Measurements from ENCODE around the gene POLR2E.
A peak's percentile ranks its signal among the peaks of the same experiment; 100 is the strongest.

The POLR2E gene

GRCh38 chr19:1110809-1111640, 15.8 kb upstream of the POLR2E start:
- DNase-seq (ENCODE audit: low spot score), result no peak

- DNase-seq (ENCODE audit: low spot score), result no peak
Measured at GRCh38 chr19:1109697-1110671, 14.8 kb upstream of the POLR2E start.

- no peak for DNase-seq (ENCODE audit: low spot score)
Measured at GRCh38 chr19:1109032-1109551, 13.9 kb upstream of the POLR2E start.

DNA sequence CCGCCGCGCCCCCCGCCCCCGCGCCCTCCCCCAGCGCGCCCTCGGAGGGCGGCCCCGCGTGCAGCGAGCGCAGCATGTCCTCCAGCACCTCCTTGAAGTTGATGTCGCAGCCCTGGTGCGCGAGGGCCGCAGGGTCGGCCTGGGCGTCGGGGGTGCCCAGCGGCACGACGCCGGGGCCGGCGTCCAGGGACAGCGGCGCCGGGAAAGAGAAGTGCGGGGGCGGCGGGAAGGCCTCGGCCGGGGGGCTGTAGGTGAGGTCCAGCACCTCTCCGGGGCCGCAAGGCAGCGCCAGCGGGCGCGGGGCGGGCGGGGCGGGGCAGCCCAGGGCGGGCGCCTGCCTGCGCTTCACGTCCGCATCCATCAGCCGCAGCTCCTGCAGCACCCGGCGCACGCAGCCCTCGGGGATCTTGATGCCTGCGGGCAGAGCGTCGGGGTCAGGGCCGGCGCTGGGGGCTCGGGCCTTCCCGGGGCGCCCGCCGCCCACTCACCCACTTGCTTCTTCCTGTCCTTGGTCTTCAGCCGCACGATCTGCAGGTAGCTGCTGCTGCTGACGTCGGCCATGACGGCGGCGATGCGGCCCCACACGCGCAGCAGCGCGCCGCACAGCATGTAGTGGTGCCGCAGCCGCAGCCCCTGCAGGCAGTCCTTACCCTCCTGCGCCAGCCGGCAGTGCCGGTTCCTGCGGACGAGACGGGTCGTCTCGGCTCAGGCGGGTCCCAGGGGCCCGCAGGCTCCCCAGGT, 13.3 kb upstream of the POLR2E start:
- DNase-seq (ENCODE audit: low spot score), result no peak

- DNase-seq (ENCODE audit: low spot score), result no peak
Measured at GRCh38 chr19:1107661-1108261, 12.6 kb upstream of the POLR2E start.

- DNase-seq (ENCODE audit: low spot score), result no peak
Measured at GRCh38 chr19:1106841-1107660, 11.9 kb upstream of the POLR2E start.

DNA sequence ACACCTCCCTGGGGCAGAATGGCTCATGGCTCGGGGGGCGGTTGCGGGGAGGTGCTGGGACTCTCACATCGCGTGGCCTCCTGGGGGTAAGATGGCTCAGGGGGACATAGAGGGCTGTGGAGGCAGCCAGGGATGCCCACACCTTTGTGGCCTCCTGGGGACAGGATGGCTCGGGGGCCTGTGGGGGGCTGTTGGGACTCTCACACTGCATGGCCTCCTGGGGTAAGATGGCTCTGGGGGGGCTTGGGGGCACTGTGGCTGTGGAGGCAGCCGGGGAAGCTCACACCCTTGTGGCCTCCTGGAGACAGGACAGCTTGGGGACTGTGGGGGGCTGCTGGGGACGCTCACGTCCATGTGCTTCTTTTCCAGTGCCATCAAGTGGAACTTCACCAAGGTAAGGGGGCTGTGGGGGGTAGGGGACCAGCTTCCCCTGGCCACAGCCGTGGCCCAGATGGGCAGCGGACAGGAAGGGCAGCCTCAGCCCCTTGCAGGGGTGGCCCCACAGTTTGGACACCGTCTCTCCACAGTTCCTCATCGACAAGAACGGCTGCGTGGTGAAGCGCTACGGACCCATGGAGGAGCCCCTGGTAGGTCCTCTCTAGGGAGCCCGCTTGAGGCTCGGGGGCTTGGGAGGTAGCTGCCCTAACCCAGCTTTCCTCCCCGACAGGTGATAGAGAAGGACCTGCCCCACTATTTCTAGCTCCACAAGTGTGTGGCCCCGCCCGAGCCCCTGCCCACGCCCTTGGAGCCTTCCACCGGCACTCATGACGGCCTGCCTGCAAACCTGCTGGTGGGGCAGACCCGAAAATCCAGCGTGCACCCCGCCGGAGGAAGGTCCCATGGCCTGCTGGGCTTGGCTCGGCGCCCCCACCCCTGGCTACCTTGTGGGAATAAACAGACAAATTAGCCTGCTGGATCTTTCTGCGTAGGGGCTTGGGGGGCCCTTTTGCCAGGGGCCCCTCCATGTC, 11.0 kb upstream of the POLR2E start:
- DNase-seq (ENCODE audit: low spot score), result no peak

- DNase-seq (ENCODE audit: low spot score), result peak; percentile 75
Measured at GRCh38 chr19:1105008-1105872, 10.1 kb upstream of the POLR2E start.

GRCh38 chr19:1104311-1105007, 9.3 kb upstream of the POLR2E start:
- DNase-seq (ENCODE audit: low spot score), result peak; percentile 86

- peak; percentile 100 for DNase-seq (ENCODE audit: low spot score)
Measured at GRCh38 chr19:1103708-1104310, 8.6 kb upstream of the POLR2E start, which contains the start of gene GPX4. Gene GPX4, plus strand, starts transcription at chr19:1103994. Its CDS starts 50 bp downstream, at chr19:1104044.

- no peak for DNase-seq (ENCODE audit: low spot score)
Measured at GRCh38 chr19:1103132-1103707, 8.0 kb upstream of the POLR2E start.

- no peak for DNase-seq (ENCODE audit: low spot score)
Measured at GRCh38 chr19:1102407-1103131, 7.4 kb upstream of the POLR2E start.

GRCh38 chr19:1101337-1101698, 6.1 kb upstream of the POLR2E start:
- no peak for DNase-seq (ENCODE audit: low spot score)

- no peak for DNase-seq (ENCODE audit: low spot score)
Measured at GRCh38 chr19:1098177-1099051, 3.2 kb upstream of the POLR2E start.

DNA sequence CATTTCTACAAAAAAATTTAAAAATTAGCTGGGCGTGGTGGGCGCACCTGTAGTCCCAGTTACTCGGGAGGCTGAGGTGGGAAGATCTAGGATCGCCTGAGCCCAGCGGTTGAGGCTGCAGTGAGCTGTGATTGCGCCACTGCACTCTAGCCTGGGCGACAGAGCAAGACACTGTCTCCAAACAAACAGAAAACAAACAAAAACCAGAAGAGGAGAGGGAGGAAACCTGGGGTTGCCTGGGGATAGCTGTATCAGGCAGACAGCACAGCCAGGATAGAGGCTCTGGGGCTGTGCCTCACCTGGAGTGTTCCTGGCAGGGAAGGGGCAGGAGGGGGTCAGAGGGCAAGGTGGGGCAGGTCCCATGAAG, 2.6 kb upstream of the POLR2E start:
- DNase-seq (ENCODE audit: low spot score), result no peak

- DNase-seq (ENCODE audit: low spot score), result no peak
Measured at GRCh38 chr19:1094655-1094977, 559 bp downstream of the POLR2E start.
